ENCODE results near the gene PILRB. TPM values are rescaled to one million over a fixed set of nuclear protein-coding genes. Genes with fewer than 3 reads are reported as not detected.
"Not testable (repeated sequence)": the region's sequence is repeated elsewhere in the genome, so short reads cannot be mapped to it uniquely, and the experiment has no call there.

PILRB gene
- total and polyA plus RNA-seq, 8 donors, result 24.0 to 47.7 (median 44.0) TPM

GRCh38 chr7:100372256-100372655 lies 14.3 kb downstream of the PILRB start:
- peaks cover 0 to 75% of the 10 kb centered on the region in 2 donors for H3K4me1 ChIP-seq
- peak; percentile 22 for ATAC-seq
- TF ChIP-seq CTCF (IDR thresholded peaks at IDR 0.05), result no peak
- no peak overlapping the region for H3K4me3 ChIP-seq
- H3K9me3 ChIP-seq, result no peaks in the 10 kb centered on the region
- intact Hi-C loops (cut with DNase I), result no loop called here
- peak overlapping the region; percentile 75 to 94 for H3K27ac ChIP-seq
- peak in 1 of 4 donors; percentile 61 for DNase-seq
- H3K27me3 ChIP-seq, result no peaks in the 10 kb centered on the region
- peaks cover 0 to 9% of the 10 kb centered on the region in 2 donors for H3K36me3 ChIP-seq

- intact Hi-C loops (cut with DNase I), result no loop called here
- Histone ChIP-seq H3K4me1 (peaks cover 0 to 75% of the 10 kb centered on the region in 2 donors), H3K4me3 (peak overlapping the region in 1 of 2 donors; percentile 47), H3K27ac (peak overlapping the region; percentile 75 to 94), H3K9me3 (no peaks in the 10 kb centered on the region), H3K27me3 (no peaks in the 10 kb centered on the region), H3K36me3 (peaks cover 0 to 9% of the 10 kb centered on the region in 2 donors)
- ATAC-seq (peak; percentile 1), DNase-seq (peak in 1 of 4 donors; percentile 39)
- no peak for TF ChIP-seq CTCF (IDR thresholded peaks at IDR 0.05)
These were observed 14.8 kb downstream of the PILRB start for GRCh38 chr7:100372694-100373093.

GRCh38 chr7:100373261-100373831 lies 15.4 kb downstream of the PILRB start, which contains the start of gene PILRA:
Gene PILRA (plus strand): TSS chr7:100373487. CDS start chr7:100373657, 170 bp downstream.
- intact Hi-C loops (cut with DNase I), result no loop called here
- peak in 2 of 4 donors; percentile 53 to 89 for DNase-seq
- ATAC-seq, result peak; percentile 54
- Histone ChIP-seq H3K27me3 (no peaks in the 10 kb centered on the region), H3K4me3 (peak within 1 kb of the TSS in 1 of 2 donors; percentile 47), H3K9me3 (no peaks in the 10 kb centered on the region), H3K36me3 (peaks cover 0 to 9% of the 10 kb centered on the region in 2 donors), H3K27ac (peak within 1 kb of the TSS; percentile 75 to 94), H3K4me1 (peaks cover 0 to 75% of the 10 kb centered on the region in 2 donors)
- no peak for TF ChIP-seq CTCF (IDR thresholded peaks at IDR 0.05)

GRCh38 chr7:100373870-100374598 lies 16.1 kb downstream of the PILRB start:
- Histone ChIP-seq H3K4me1 (peaks cover 0 to 75% of the 10 kb centered on the region in 2 donors), H3K27ac (peak overlapping the region; percentile 75 to 94), H3K4me3 (peak overlapping the region in 1 of 2 donors; percentile 47)
- ATAC-seq; H3K9me3 ChIP-seq; H3K27me3 ChIP-seq; intact Hi-C loops (cut with DNase I); H3K36me3 ChIP-seq: not testable (repeated sequence)
- DNase-seq, result peak in 1 of 4 donors; percentile 32

GRCh38 chr7:100374601-100375000 lies 16.7 kb downstream of the PILRB start:
- Histone ChIP-seq H3K9me3 (no peaks in the 10 kb centered on the region), H3K27ac (no peak overlapping the region), H3K4me3 (peak overlapping the region in 1 of 2 donors; percentile 47), H3K27me3 (no peaks in the 10 kb centered on the region), H3K4me1 (peaks cover 0 to 77% of the 10 kb centered on the region in 2 donors), H3K36me3 (peaks cover 0 to 9% of the 10 kb centered on the region in 2 donors)
- ATAC-seq (no peak), DNase-seq (peak in 1 of 4 donors; percentile 31)
- no peak for TF ChIP-seq CTCF (IDR thresholded peaks at IDR 0.05)
- intact Hi-C loops (cut with DNase I), result no loop called here
